Measurements from ENCODE around the gene FOXO1.

DNA sequence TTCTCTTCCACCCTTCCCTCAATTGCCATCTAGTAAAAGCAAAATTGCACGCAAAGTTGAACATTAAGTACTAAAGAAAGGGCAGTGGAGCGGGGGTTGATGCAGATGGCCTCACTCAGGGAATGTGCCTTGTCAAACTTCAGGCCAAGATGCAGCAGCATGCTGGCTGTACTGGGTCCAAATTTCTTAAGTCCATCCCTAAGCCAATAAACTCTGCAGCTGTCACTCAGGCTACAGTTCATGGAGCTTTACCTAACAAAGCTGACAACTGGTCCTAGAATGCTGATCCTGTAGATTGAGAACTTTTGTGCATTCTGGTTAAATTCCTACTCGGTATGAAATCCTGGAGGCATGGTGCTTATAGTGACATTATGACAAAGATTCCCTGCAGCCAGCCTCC is 88.4 kb downstream of the FOXO1 start:
- TF ChIP-seq EP300 (IDR thresholded peaks at IDR 0.05; ENCODE audit: borderline replicate concordance), result no peak
- TF ChIP-seq, protein P1, sequence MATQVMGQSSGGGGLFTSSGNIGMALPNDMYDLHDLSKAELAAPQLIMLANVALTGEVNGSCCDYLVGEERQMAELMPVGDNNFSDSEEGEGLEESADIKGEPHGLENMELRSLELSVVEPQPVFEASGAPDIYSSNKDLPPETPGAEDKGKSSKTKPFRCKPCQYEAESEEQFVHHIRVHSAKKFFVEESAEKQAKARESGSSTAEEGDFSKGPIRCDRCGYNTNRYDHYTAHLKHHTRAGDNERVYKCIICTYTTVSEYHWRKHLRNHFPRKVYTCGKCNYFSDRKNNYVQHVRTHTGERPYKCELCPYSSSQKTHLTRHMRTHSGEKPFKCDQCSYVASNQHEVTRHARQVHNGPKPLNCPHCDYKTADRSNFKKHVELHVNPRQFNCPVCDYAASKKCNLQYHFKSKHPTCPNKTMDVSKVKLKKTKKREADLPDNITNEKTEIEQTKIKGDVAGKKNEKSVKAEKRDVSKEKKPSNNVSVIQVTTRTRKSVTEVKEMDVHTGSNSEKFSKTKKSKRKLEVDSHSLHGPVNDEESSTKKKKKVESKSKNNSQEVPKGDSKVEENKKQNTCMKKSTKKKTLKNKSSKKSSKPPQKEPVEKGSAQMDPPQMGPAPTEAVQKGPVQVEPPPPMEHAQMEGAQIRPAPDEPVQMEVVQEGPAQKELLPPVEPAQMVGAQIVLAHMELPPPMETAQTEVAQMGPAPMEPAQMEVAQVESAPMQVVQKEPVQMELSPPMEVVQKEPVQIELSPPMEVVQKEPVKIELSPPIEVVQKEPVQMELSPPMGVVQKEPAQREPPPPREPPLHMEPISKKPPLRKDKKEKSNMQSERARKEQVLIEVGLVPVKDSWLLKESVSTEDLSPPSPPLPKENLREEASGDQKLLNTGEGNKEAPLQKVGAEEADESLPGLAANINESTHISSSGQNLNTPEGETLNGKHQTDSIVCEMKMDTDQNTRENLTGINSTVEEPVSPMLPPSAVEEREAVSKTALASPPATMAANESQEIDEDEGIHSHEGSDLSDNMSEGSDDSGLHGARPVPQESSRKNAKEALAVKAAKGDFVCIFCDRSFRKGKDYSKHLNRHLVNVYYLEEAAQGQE (IDR thresholded peaks at IDR 0.05; ENCODE audit: low read depth), result no peak
- TF ChIP-seq TAF1 (IDR thresholded peaks at IDR 0.05; ENCODE audit: low read depth), result no peak
